ENCODE results near the gene MROH7. TPM values are rescaled to one million over a fixed set of nuclear protein-coding genes. Genes with fewer than 3 reads are reported as not detected.

The MROH7 gene
- total and polyA plus RNA-seq, 2 donors from 2014 or later = 3.8 to 5.4 TPM

GRCh38 chr1:54649921-54650320 lies 8.3 kb downstream of the MROH7 start:
- Histone ChIP-seq H3K9ac (ENCODE audit: low read length in 3 of 3) (no peak overlapping the region), H3K27me3 (ENCODE audit: control insufficient read depth, insufficient read depth, low read length) (no peaks in the 10 kb centered on the region), H3K36me3 (ENCODE audit: control insufficient read depth in 2 of 3, insufficient read depth in 3 of 3, low read length in 3 of 3) (no peaks in the 10 kb centered on the region), H3K9me3 (ENCODE audit: control insufficient read depth in 2 of 3, insufficient read depth in 1 of 3, low read length in 3 of 3) (no peaks in the 10 kb centered on the region), H3K4me3 (ENCODE audit: low read length in 3 of 3) (peak overlapping the region in 1 of 3 donors; percentile 22), H3K4me1 (ENCODE audit: control insufficient read depth in 2 of 3, insufficient read depth in 2 of 3, low read depth in 1 of 3, low read length in 3 of 3) (peaks cover 3 to 36% (median 24%) of the 10 kb centered on the region in 3 donors), H3K27ac (ENCODE audit: low read depth in 2 of 2, low read length in 2 of 2) (peak overlapping the region; percentile 1 to 28)
- intact Hi-C loops (cut with DNase I) = no loop called here
- TF ChIP-seq CTCF (IDR thresholded peaks at IDR 0.05; ENCODE audit: borderline replicate concordance, extremely low read depth, insufficient read depth) = no peak
- no peak for FAIRE-seq
- no peak for DNase-seq

DNA sequence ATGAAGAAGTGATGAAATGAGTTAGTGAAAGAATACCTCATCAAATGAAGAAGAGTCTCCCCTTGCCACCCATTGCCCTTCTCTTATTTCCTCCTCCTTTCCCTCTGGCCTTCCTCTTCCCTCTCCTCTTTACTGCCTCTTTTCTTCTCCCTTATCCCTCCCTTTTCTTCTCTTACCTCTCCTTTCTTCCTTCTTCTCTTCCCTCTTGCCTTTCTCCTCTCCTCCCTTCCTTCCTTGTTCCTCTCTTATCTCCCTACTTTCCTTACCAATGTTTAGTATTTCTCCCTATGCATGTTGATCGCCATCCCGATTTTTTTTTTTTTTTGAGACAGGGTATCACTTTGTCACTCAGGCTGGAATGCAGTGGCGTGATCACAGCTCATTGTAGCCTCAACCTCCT lies 8.8 kb downstream of the MROH7 start:
- intact Hi-C loops (cut with DNase I) = no loop called here
- no peak for FAIRE-seq
- Histone ChIP-seq H3K27me3 (ENCODE audit: control insufficient read depth, insufficient read depth, low read length) (no peaks in the 10 kb centered on the region), H3K4me3 (ENCODE audit: low read length in 3 of 3) (no peak overlapping the region), H3K27ac (ENCODE audit: low read depth in 2 of 2, low read length in 2 of 2) (peak overlapping the region in 1 of 2 donors; percentile 28), H3K4me1 (ENCODE audit: control insufficient read depth in 2 of 3, insufficient read depth in 2 of 3, low read depth in 1 of 3, low read length in 3 of 3) (peaks cover 3 to 36% (median 24%) of the 10 kb centered on the region in 3 donors), H3K9me3 (ENCODE audit: control insufficient read depth in 2 of 3, insufficient read depth in 1 of 3, low read length in 3 of 3) (no peaks in the 10 kb centered on the region), H3K9ac (ENCODE audit: low read length in 3 of 3) (no peak overlapping the region), H3K36me3 (ENCODE audit: control insufficient read depth in 2 of 3, insufficient read depth in 3 of 3, low read length in 3 of 3) (no peaks in the 10 kb centered on the region)
- DNase-seq = no peak
- no peak for TF ChIP-seq CTCF (IDR thresholded peaks at IDR 0.05; ENCODE audit: borderline replicate concordance, extremely low read depth, insufficient read depth)

DNA sequence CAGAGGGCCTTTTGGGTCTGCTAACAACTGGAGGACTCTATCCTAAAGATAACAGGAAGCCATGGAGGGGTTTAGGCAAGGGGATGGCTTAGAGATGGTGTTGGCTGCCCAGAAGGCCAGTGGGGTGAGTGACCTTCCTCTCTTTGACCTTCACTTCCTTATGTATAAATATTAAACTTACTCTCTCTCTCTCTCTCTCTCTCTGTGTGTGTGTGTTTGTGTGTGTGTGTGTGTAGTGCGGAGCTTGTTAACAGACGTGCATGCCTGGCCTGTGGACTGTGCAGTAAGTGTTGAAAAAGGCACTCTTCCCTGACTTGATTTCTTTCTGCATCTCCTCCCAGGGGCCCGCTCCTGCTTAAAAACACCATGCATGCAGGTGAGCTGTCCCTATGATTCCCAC lies 10.0 kb downstream of the MROH7 start:
- TF ChIP-seq CTCF (IDR thresholded peaks at IDR 0.05; ENCODE audit: borderline replicate concordance, extremely low read depth, insufficient read depth) = no peak
- no peak for FAIRE-seq
- no peaks in the 10 kb centered on the region for H3K36me3 ChIP-seq (ENCODE audit: control insufficient read depth in 2 of 3, insufficient read depth in 3 of 3, low read length in 3 of 3)

DNA sequence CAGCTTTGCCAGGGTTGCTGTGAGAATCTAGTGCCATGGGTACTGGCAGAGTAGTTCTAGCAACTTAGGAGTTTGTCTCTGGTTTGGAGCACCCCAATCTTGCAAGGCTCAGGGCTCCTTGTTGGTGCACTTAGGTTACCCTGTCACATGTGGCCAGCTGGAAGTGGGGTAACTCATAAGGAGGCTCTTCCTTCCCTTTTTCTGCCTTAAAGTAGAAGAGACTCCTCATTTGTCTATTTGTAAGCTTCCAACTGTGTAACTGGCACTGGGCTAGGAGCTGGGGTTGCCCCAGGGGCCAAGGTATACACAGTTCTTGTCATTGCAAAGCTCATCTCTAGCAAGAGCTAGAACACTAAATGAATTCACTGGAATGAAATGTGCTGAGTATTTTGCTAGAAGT lies 10.6 kb downstream of the MROH7 start:
- DNase-seq (no peak), FAIRE-seq (no peak)
- no peak for TF ChIP-seq CTCF (IDR thresholded peaks at IDR 0.05; ENCODE audit: borderline replicate concordance, extremely low read depth, insufficient read depth)
- no peaks in the 10 kb centered on the region for H3K36me3 ChIP-seq (ENCODE audit: control insufficient read depth in 2 of 3, insufficient read depth in 3 of 3, low read length in 3 of 3)
- peaks cover 3 to 30% (median 24%) of the 10 kb centered on the region in 3 donors for H3K4me1 ChIP-seq (ENCODE audit: control insufficient read depth in 2 of 3, insufficient read depth in 2 of 3, low read depth in 1 of 3, low read length in 3 of 3)
- H3K9me3 ChIP-seq (ENCODE audit: control insufficient read depth in 2 of 3, insufficient read depth in 1 of 3, low read length in 3 of 3) = no peaks in the 10 kb centered on the region
- no peak overlapping the region for H3K4me3 ChIP-seq (ENCODE audit: low read length in 3 of 3)
- H3K27me3 ChIP-seq (ENCODE audit: control insufficient read depth, insufficient read depth, low read length) = no peaks in the 10 kb centered on the region
- intact Hi-C loops (cut with DNase I) = no loop called here
- H3K27ac ChIP-seq (ENCODE audit: low read depth in 2 of 2, low read length in 2 of 2) = no peak overlapping the region
- no peak overlapping the region for H3K9ac ChIP-seq (ENCODE audit: low read length in 3 of 3)

More for the DNA sequence above, 10.0 kb downstream of the MROH7 start:
- DNase-seq = no peak
- H3K4me1 ChIP-seq (ENCODE audit: control insufficient read depth in 2 of 3, insufficient read depth in 2 of 3, low read depth in 1 of 3, low read length in 3 of 3) = peaks cover 3 to 30% (median 24%) of the 10 kb centered on the region in 3 donors
- no peaks in the 10 kb centered on the region for H3K27me3 ChIP-seq (ENCODE audit: control insufficient read depth, insufficient read depth, low read length)
- intact Hi-C loops (cut with DNase I) = no loop called here
- no peak overlapping the region for H3K27ac ChIP-seq (ENCODE audit: low read depth in 2 of 2, low read length in 2 of 2)
- H3K4me3 ChIP-seq (ENCODE audit: low read length in 3 of 3) = no peak overlapping the region
- no peak overlapping the region for H3K9ac ChIP-seq (ENCODE audit: low read length in 3 of 3)
- H3K9me3 ChIP-seq (ENCODE audit: control insufficient read depth in 2 of 3, insufficient read depth in 1 of 3, low read length in 3 of 3) = no peaks in the 10 kb centered on the region
